MG63 (cell line): ENCODE measurements around the gene BRINP3. TPM values are rescaled to one million over a fixed set of nuclear protein-coding genes. Genes with fewer than 3 reads are reported as not detected.
"Not testable (repeated sequence)": the region's sequence is repeated elsewhere in the genome, so short reads cannot be mapped to it uniquely, and the experiment has no call there.

ENCODE experiments used
- DNase-seq: peaks from one replicate; pipeline ENCODE4 v3.0.0-alpha.2; 2020
- H3K27me3 ChIP-seq: fragments of 250-450 bp; sonication (Bioruptor Pico); 2 replicates; pipeline ENCODE4 v1.5.1; 2020; ENCODE audit warnings: mild to moderate bottlenecking, moderate library complexity
- H3K36me3 ChIP-seq: fragments of 250-450 bp; sonication (Bioruptor Pico); 2 replicates; pipeline ENCODE4 v1.5.1; 2020; ENCODE audit warnings: mild to moderate bottlenecking, moderate library complexity
- H3K4me3 ChIP-seq: fragments of 250-450 bp; sonication (Bioruptor Pico); 2 replicates; pipeline ENCODE4 v1.5.1; 2020; ENCODE audit warnings: mild to moderate bottlenecking, moderate library complexity
- H3K9me3 ChIP-seq: fragments of 250-450 bp; sonication (Bioruptor Pico); 2 replicates; pipeline ENCODE4 v1.5.1; 2020; ENCODE audit warnings: mild to moderate bottlenecking, moderate library complexity
- total RNA-seq: library from RNA; depleted of rRNA; stranded (reverse); fragments of >200 nt; shearing (Covaris generic); gene quantifications from 2 replicates; pipeline ENCODE4 v1.2.3, GENCODE V29; 2014; ENCODE audit warnings: low replicate concordance; rRNA removed

BRINP3 gene
- not detected in 2 replicates for total RNA-seq

GRCh38 chr1:190477762-190478148 lies at the start of gene BRINP3:
BRINP3 (minus strand) TSS chr1:190477864.
- DNase-seq, result no peak
- peak within 1 kb of the TSS; percentile 55 for H3K4me3 ChIP-seq
- no peaks in the 10 kb centered on the region for H3K36me3 ChIP-seq
- no peaks in the 10 kb centered on the region; the same call in 1 of the 2 replicates for H3K27me3 ChIP-seq
- H3K9me3 ChIP-seq, result no peaks in the 10 kb centered on the region

GRCh38 chr1:190511554-190511953 lies 33.9 kb upstream of the BRINP3 start:
- no peak for DNase-seq
- H3K36me3 ChIP-seq, result no peaks in the 10 kb centered on the region

DNA sequence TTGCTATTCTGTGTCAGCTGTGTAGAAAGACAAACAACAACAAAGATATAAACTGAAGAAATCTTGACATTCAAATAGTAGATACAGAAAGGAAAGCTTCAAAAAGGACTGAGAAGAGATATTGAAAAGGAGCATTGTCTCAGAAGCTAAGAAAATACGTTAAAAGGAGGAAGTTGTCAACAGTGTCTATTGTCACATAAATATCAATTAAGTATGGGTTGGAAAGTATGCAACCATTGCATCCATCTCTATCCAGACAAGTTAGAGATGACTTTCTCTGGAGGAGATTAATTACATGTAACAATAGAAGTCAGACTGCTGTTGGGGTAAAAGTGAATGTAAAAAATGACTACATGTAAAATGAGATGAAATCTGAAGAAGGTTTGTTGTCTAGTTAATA lies 29.7 kb upstream of the BRINP3 start:
- Histone ChIP-seq H3K4me3 (no peak overlapping the region), H3K27me3 (no peaks in the 10 kb centered on the region), H3K36me3 (no peaks in the 10 kb centered on the region), H3K9me3 (no peaks in the 10 kb centered on the region)
- DNase-seq, result no peak

More at GRCh38 chr1:190511554-190511953, 33.9 kb upstream of the BRINP3 start:
- no peaks in the 10 kb centered on the region for H3K27me3 ChIP-seq
- H3K4me3 ChIP-seq, result no peak overlapping the region
- H3K9me3 ChIP-seq, result no peaks in the 10 kb centered on the region

- H3K9me3 ChIP-seq, DNase-seq, H3K27me3 ChIP-seq, H3K36me3 ChIP-seq, H3K4me3 ChIP-seq: not testable (repeated sequence)
Measured at GRCh38 chr1:190504539-190504938, 26.9 kb upstream of the BRINP3 start.

DNA sequence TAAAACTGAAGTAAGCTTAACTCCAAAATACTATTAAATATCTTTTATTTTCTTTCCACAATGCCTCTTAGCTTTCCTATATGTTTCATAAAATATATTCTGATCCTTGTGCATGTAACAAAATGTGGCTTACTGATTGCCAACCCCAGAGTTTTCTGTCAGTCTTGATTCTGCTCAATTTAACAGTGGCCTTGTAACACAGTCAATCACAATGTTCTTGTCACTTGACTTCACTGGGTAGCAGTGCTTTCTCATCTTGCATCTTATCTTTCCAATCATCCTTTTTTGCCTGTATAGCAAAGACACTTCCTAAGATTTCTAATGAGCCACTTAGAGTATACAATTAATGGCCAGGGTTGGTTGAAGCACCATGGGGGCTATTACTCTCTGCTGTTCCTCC lies 19.9 kb upstream of the BRINP3 start:
- no peaks in the 10 kb centered on the region for H3K9me3 ChIP-seq
- no peaks in the 10 kb centered on the region for H3K36me3 ChIP-seq
- no peaks in the 10 kb centered on the region for H3K27me3 ChIP-seq
- H3K4me3 ChIP-seq, result no peak overlapping the region
- no peak for DNase-seq

DNA sequence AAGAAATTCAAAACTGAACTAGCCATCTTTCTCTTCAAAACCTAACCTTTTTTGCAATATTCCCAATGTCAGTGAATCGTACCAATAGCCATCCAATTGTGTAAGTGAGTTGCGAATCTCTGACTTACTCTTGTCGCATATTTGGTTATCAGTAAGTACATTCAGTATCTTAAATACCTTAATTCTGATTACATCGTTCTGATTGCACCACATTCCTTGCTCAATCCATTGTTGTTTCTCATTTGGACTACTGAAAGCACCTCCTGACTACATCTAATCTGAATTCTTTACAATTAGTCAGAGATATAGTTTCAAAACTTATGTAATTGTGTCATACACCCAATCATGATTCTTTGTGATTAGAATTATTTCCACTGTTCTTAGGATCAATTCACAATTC lies 16.8 kb upstream of the BRINP3 start:
- H3K27me3 ChIP-seq, result no peaks in the 10 kb centered on the region
- no peak overlapping the region for H3K4me3 ChIP-seq
- no peaks in the 10 kb centered on the region for H3K9me3 ChIP-seq
- no peak for DNase-seq
- H3K36me3 ChIP-seq, result no peaks in the 10 kb centered on the region

DNA sequence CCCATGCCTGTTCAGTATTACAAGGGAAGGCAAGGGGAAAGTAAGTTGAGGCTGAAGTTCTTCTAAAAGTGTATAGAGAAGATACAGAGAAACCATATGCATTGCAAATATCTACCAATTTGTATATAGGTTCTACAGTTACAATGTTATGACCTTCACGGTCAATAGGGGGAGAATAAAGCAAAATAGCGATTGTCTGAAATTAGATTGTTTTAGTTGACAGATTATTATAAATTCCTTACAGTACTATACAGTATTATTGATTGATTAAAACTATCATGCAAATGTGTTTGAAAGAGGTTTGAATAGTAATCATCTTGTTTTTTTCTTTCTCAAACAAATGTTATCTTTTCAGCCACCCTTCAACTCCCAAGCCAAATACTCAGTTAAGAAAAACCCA lies 13.7 kb upstream of the BRINP3 start:
- Histone ChIP-seq H3K27me3 (no peaks in the 10 kb centered on the region), H3K36me3 (no peaks in the 10 kb centered on the region), H3K9me3 (no peaks in the 10 kb centered on the region), H3K4me3 (no peak overlapping the region)
- DNase-seq, result no peak

- DNase-seq, result no peak
- Histone ChIP-seq H3K9me3 (no peaks in the 10 kb centered on the region), H3K4me3 (no peak overlapping the region), H3K36me3 (no peaks in the 10 kb centered on the region), H3K27me3 (no peaks in the 10 kb centered on the region)
Measured at GRCh38 chr1:190484045-190484444, 6.4 kb upstream of the BRINP3 start.

DNA sequence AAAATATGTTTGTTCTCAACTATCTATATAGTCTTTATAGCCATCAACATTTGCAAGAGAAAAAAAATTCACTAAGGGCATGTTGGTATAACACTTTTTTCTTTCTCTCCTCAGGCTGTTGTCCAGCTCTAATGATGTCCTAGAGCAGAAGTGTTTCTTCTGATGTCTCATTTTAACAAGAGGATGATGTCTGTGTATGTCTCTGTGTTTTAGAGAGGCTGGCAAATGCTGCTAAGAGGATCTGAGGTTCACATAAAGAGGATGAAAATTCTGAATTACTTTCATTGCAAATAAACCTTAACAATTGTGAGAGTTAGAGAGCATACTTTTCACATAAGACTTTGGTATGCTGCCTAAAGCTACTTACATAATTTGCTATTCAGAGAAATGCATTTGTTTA lies 2.6 kb upstream of the BRINP3 start:
- H3K4me3 ChIP-seq, result no peak overlapping the region
- H3K27me3 ChIP-seq, result no peaks in the 10 kb centered on the region; the same call in 1 of the 2 replicates
- no peaks in the 10 kb centered on the region for H3K9me3 ChIP-seq
- no peaks in the 10 kb centered on the region for H3K36me3 ChIP-seq
- DNase-seq, result no peak

- H3K27me3 ChIP-seq, result no peaks in the 10 kb centered on the region; the same call in 1 of the 2 replicates
- no peak for DNase-seq
- no peaks in the 10 kb centered on the region for H3K36me3 ChIP-seq
- H3K4me3 ChIP-seq, result peak overlapping the region; percentile 55; the same call in 1 of the 2 replicates
- H3K9me3 ChIP-seq, result no peaks in the 10 kb centered on the region
Measured at GRCh38 chr1:190479516-190479915, 1.9 kb upstream of the BRINP3 start.

- Histone ChIP-seq H3K27me3 (no peaks in the 10 kb centered on the region; the same call in 1 of the 2 replicates), H3K36me3 (no peaks in the 10 kb centered on the region), H3K4me3 (peak overlapping the region; percentile 55), H3K9me3 (no peaks in the 10 kb centered on the region)
- no peak for DNase-seq
Measured at GRCh38 chr1:190479050-190479397, 1.4 kb upstream of the BRINP3 start.

DNA sequence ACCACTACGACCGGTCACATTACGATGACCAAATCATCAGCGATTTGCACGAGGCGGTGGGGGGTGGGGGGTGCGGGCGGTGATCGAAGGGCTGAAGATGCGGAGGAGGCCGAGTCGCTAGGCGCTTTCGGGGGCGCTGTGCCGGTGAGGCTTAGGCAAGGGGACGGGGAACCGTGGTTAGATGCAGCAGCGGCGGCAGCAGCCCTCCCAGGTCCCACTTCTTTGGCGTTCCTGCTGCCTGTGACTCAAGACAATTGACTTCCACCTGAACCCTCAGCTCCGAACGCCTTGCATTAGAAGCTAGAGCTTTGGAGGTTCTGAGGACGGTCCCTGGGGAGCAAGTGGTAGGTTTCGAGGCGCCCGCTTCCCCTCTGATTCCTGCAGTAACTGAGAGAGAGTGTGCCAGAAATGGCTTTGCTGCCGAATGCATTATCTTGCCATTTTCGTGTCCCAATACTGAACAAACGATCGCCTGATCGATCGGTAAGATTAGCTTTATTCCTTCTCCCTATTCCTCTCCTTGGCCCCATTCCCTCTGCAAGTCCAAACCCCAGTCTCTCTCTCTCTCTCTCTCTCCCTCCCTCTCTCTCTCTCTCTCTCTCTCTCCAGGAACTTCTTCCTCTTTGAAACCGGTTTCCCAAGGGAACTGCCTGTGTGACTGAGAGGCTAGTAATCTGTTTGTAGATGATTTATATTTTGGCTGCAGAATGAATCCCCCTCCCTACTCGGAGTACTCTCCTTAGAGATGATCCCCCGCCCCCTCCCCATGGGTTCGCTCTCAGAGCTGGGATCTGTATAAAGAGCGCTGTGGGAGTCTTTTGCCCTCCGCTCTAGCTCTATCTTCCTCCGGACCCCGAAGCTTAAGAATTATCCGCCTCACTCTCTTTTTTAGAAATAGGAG lies 735 bp upstream of the BRINP3 start:
- H3K4me3 ChIP-seq, result peak overlapping the region; percentile 55
- no peaks in the 10 kb centered on the region for H3K36me3 ChIP-seq
- no peaks in the 10 kb centered on the region; the same call in 1 of the 2 replicates for H3K27me3 ChIP-seq
- DNase-seq, result peak; percentile 52
- H3K9me3 ChIP-seq, result no peaks in the 10 kb centered on the region

GRCh38 chr1:190476806-190477205 lies 858 bp downstream of the BRINP3 start:
- Histone ChIP-seq H3K4me3 (no peak overlapping the region), H3K36me3 (no peaks in the 10 kb centered on the region), H3K9me3 (no peaks in the 10 kb centered on the region), H3K27me3 (no peaks in the 10 kb centered on the region; the same call in 1 of the 2 replicates)
- no peak for DNase-seq

DNA sequence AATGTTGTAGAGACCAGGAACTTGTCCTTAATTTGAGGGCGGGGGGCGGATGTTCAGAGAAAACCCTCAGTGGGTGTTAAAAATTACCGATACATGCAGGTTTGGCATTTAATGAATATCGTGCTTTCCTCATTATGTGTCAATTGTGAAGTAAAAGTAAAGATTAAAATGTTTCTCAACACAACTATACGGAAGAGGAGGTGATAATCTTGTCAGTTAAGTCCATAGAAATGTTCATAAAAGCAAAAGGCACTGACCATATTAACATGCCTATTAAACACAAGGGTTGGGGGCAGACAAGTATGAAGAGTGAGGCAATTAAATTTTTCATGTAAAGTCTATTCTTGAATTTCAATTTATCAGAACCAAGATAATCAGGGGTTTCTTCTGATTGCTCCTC lies 1.3 kb downstream of the BRINP3 start:
- Histone ChIP-seq H3K36me3 (no peaks in the 10 kb centered on the region), H3K27me3 (no peaks in the 10 kb centered on the region; the same call in 1 of the 2 replicates), H3K9me3 (no peaks in the 10 kb centered on the region), H3K4me3 (no peak overlapping the region)
- DNase-seq, result no peak

DNA sequence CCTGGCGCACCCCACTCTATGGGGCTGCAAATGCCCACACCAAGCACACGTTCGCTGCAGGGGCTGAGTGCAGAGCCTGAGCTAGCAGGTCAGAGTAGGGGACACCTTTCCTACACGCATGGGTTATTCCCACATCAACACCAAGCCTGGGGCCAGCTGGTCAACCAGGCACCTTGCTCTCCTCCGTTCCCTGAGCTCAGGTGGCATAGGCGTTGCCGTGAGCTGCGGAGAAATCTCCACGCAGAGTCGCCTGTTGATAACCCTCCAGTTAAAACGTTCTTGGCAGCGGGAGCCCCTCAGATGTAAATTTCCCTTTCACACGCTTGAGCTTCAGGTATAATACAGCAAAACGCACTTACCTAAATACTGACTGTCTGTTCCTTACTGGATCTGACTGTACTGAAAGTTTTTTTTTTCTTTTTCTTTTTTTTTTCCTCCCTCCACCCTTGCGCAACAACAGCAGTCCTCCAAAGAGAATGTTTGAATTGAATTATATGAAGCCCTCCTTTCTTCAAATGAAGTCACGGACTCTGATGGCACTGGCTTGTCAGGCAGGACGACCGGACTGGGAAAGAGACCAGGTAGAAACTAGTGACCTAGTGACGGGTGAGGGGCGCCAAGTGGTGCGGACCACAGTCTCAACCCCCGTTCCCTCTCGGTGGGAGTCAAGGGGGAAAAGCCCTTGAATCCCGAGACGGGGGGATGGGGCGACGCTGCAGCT lies 2.1 kb downstream of the BRINP3 start:
- no peaks in the 10 kb centered on the region for H3K36me3 ChIP-seq
- no peaks in the 10 kb centered on the region; the same call in 1 of the 2 replicates for H3K27me3 ChIP-seq
- peak overlapping the region; percentile 37 for H3K4me3 ChIP-seq
- no peak for DNase-seq
- no peaks in the 10 kb centered on the region for H3K9me3 ChIP-seq

- Histone ChIP-seq H3K4me3 (peak overlapping the region; percentile 37), H3K27me3 (no peaks in the 10 kb centered on the region; the same call in 1 of the 2 replicates), H3K36me3 (no peaks in the 10 kb centered on the region), H3K9me3 (no peaks in the 10 kb centered on the region)
- no peak for DNase-seq
Measured at GRCh38 chr1:190474650-190475211, 2.9 kb downstream of the BRINP3 start.

- H3K4me3 ChIP-seq, result no peak overlapping the region
- no peaks in the 10 kb centered on the region for H3K9me3 ChIP-seq
- no peaks in the 10 kb centered on the region; the same call in 1 of the 2 replicates for H3K27me3 ChIP-seq
- no peak for DNase-seq
- H3K36me3 ChIP-seq, result no peaks in the 10 kb centered on the region
Measured at GRCh38 chr1:190474010-190474409, 3.7 kb downstream of the BRINP3 start.
